Measurements from ENCODE around the gene RBM23.

RBM23 gene

GRCh38 chr14:22935156-22935555 lies 16.2 kb upstream of the RBM23 start:
- Histone ChIP-seq H3K27ac (ENCODE audit: insufficient read depth, low read depth, low read length, poor library complexity, severe bottlenecking) (no peak overlapping the region), H3K36me3 (ENCODE audit: control insufficient read depth, insufficient read depth, low read length) (no peaks in the 10 kb centered on the region), H3K9me3 (ENCODE audit: control insufficient read depth, low read length) (no peaks in the 10 kb centered on the region), H3K27me3 (ENCODE audit: control insufficient read depth, insufficient read depth, low read length, poor library complexity, severe bottlenecking) (no peaks in the 10 kb centered on the region), H3K4me3 (ENCODE audit: insufficient read depth, low read depth, low read length) (no peak overlapping the region), H3K4me1 (ENCODE audit: control insufficient read depth, insufficient read depth, low read length) (peaks cover under 1% of the 10 kb centered on the region)
- no CpG with 5 or more reads among the region's 1 CpG for WGBS, 2 experiments

- no peak overlapping the region for H3K4me3 ChIP-seq (ENCODE audit: insufficient read depth, low read depth, low read length)
Measured at GRCh38 chr14:22932146-22932545, 13.2 kb upstream of the RBM23 start.

DNA sequence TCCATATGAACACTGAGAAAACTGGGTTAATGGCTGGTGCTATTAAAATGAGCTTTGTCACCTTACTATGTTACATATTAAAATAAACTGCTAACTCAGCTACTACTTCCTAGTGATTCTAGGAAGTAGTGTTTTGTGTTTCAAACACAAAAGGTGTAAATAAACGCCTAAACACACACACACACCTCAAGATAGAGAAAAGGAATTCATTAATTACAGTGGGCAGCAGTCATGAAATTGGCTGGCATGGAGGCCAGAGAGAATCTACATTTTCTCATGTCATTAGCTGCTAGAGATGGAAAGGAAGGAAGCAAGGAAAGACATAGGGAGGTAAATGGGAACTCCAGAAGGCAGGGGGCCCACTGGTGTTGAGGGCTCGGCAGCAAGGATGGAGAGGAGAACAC lies 11.0 kb upstream of the RBM23 start:
- H3K36me3 ChIP-seq (ENCODE audit: control insufficient read depth, insufficient read depth, low read length) = peaks cover 12% of the 10 kb centered on the region
- peak overlapping the region; percentile 86 for H3K4me3 ChIP-seq (ENCODE audit: insufficient read depth, low read depth, low read length)
- peaks cover 4% of the 10 kb centered on the region for H3K4me1 ChIP-seq (ENCODE audit: control insufficient read depth, insufficient read depth, low read length)
- H3K27ac ChIP-seq (ENCODE audit: insufficient read depth, low read depth, low read length, poor library complexity, severe bottlenecking) = peak overlapping the region; percentile 75
- 14 to 33% methylated on average over 1 to 2 of the region's 2 CpGs for WGBS, 2 experiments
- no peaks in the 10 kb centered on the region for H3K9me3 ChIP-seq (ENCODE audit: control insufficient read depth, low read length)
- H3K27me3 ChIP-seq (ENCODE audit: control insufficient read depth, insufficient read depth, low read length, poor library complexity, severe bottlenecking) = no peaks in the 10 kb centered on the region

More at GRCh38 chr14:22932146-22932545, 13.2 kb upstream of the RBM23 start:
- WGBS, 2 experiments = 90 to 91% methylated on average over 1 to 3 of the region's 3 CpGs
- H3K27me3 ChIP-seq (ENCODE audit: control insufficient read depth, insufficient read depth, low read length, poor library complexity, severe bottlenecking) = no peaks in the 10 kb centered on the region
- H3K27ac ChIP-seq (ENCODE audit: insufficient read depth, low read depth, low read length, poor library complexity, severe bottlenecking) = no peak overlapping the region
- H3K4me1 ChIP-seq (ENCODE audit: control insufficient read depth, insufficient read depth, low read length) = peaks cover 4% of the 10 kb centered on the region
- H3K9me3 ChIP-seq (ENCODE audit: control insufficient read depth, low read length) = no peaks in the 10 kb centered on the region
- H3K36me3 ChIP-seq (ENCODE audit: control insufficient read depth, insufficient read depth, low read length) = peaks cover 3% of the 10 kb centered on the region

- H3K36me3 ChIP-seq (ENCODE audit: control insufficient read depth, insufficient read depth, low read length) = peaks cover 18% of the 10 kb centered on the region
- peak within 1 kb of the TSS; percentile 86 for H3K4me3 ChIP-seq (ENCODE audit: insufficient read depth, low read depth, low read length)
- peaks cover 4% of the 10 kb centered on the region for H3K4me1 ChIP-seq (ENCODE audit: control insufficient read depth, insufficient read depth, low read length)
- WGBS, 2 experiments = 1 to 2% methylated on average over 50 to 51 of the region's 51 CpGs
- H3K27ac ChIP-seq (ENCODE audit: insufficient read depth, low read depth, low read length, poor library complexity, severe bottlenecking) = peak within 1 kb of the TSS; percentile 75
- no peaks in the 10 kb centered on the region for H3K27me3 ChIP-seq (ENCODE audit: control insufficient read depth, insufficient read depth, low read length, poor library complexity, severe bottlenecking)
- no peaks in the 10 kb centered on the region for H3K9me3 ChIP-seq (ENCODE audit: control insufficient read depth, low read length)
Measured at GRCh38 chr14:22929104-22929960, 10.4 kb upstream of the RBM23 start, which contains the start of gene PRMT5. Gene PRMT5, minus strand, starts transcription at chr14:22929376. Its CDS starts 15 bp downstream, at chr14:22929361.

DNA sequence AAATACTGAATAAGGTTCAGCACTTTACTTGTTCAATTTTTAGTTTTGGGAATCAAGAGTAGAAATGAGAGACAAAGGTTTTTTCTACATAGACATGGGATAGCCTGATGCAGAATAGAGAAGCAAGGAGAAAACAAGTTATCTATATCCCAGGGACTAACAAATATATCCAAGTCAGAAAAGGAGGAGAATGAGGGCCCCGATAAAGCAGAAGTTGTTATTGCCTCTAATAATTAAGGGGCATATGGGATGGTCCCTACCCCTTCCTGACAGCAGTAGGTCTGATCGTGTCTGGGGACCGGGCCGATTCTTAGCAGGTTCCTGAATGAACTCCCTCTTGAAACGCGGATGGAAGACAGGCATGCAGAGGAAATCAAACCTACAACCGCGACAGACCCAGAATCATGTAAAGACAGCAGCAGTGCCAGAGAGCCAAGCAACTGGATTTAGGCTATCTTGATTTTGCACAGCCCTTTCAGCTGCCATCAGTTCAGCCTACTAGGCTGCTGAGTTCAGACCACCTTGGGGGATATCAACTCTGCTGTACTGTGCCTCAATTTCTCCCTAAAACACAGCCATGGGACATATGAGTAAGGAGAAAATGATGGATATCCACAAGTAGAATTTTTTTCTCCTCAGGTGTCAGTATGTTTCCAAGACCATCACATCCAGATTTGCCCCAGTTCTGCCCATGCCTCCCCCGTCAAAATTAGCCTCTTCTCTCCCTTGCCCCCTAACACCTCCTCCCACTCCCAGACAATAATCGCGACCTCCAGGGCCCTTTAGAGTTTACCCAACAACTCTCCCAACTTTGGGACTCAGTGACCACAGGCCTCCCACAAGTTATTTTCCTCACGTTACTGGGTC lies 9.5 kb upstream of the RBM23 start:
- peak overlapping the region; percentile 86 for H3K4me3 ChIP-seq (ENCODE audit: insufficient read depth, low read depth, low read length)
- H3K4me1 ChIP-seq (ENCODE audit: control insufficient read depth, insufficient read depth, low read length) = peaks cover 4% of the 10 kb centered on the region
- WGBS, 2 experiments = 32 to 35% methylated on average over 12 of the region's 12 CpGs
- H3K9me3 ChIP-seq (ENCODE audit: control insufficient read depth, low read length) = no peaks in the 10 kb centered on the region
- H3K36me3 ChIP-seq (ENCODE audit: control insufficient read depth, insufficient read depth, low read length) = peaks cover 26% of the 10 kb centered on the region
- H3K27ac ChIP-seq (ENCODE audit: insufficient read depth, low read depth, low read length, poor library complexity, severe bottlenecking) = peak overlapping the region; percentile 72
- H3K27me3 ChIP-seq (ENCODE audit: control insufficient read depth, insufficient read depth, low read length, poor library complexity, severe bottlenecking) = no peaks in the 10 kb centered on the region

- peaks cover 42% of the 10 kb centered on the region for H3K36me3 ChIP-seq (ENCODE audit: control insufficient read depth, insufficient read depth, low read length)
- no peak overlapping the region for H3K4me3 ChIP-seq (ENCODE audit: insufficient read depth, low read depth, low read length)
- no peak overlapping the region for H3K27ac ChIP-seq (ENCODE audit: insufficient read depth, low read depth, low read length, poor library complexity, severe bottlenecking)
- 90 to 93% methylated on average over 4 of the region's 4 CpGs for WGBS, 2 experiments
- H3K9me3 ChIP-seq (ENCODE audit: control insufficient read depth, low read length) = no peaks in the 10 kb centered on the region
- no peaks in the 10 kb centered on the region for H3K27me3 ChIP-seq (ENCODE audit: control insufficient read depth, insufficient read depth, low read length, poor library complexity, severe bottlenecking)
- H3K4me1 ChIP-seq (ENCODE audit: control insufficient read depth, insufficient read depth, low read length) = peaks cover 4% of the 10 kb centered on the region
Measured at GRCh38 chr14:22926316-22926715, 7.4 kb upstream of the RBM23 start.

- H3K27me3 ChIP-seq (ENCODE audit: control insufficient read depth, insufficient read depth, low read length, poor library complexity, severe bottlenecking) = no peaks in the 10 kb centered on the region
- 95 to 97% methylated on average over 8 of the region's 8 CpGs for WGBS, 2 experiments
- peaks cover 47% of the 10 kb centered on the region for H3K36me3 ChIP-seq (ENCODE audit: control insufficient read depth, insufficient read depth, low read length)
- H3K9me3 ChIP-seq (ENCODE audit: control insufficient read depth, low read length) = no peaks in the 10 kb centered on the region
- peaks cover 4% of the 10 kb centered on the region for H3K4me1 ChIP-seq (ENCODE audit: control insufficient read depth, insufficient read depth, low read length)
- no peak overlapping the region for H3K4me3 ChIP-seq (ENCODE audit: insufficient read depth, low read depth, low read length)
- no peak overlapping the region for H3K27ac ChIP-seq (ENCODE audit: insufficient read depth, low read depth, low read length, poor library complexity, severe bottlenecking)
Measured at GRCh38 chr14:22925513-22925912, 6.6 kb upstream of the RBM23 start.

- 94% methylated on average over 5 of the region's 5 CpGs for WGBS, 2 experiments
Measured at GRCh38 chr14:22923746-22924145, 4.8 kb upstream of the RBM23 start.

DNA sequence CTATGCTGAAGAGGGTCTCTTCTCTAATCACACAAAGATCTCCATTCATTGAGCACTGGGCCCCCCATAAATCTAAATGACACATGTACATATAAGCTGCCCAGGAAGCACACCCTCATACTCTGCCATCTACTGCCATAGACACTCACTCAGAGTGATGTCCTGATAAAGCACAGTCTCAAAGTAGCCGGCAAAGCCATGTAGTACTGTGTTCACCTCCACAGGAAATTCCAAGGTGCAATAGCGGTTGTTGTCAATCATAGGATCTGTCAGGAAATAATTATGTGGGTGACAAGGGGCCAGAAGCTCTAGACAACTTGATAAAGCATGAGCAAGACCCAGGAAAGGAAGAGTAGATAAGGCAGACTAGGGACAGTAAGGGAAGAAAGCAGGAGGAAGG lies 3.3 kb upstream of the RBM23 start:
- Histone ChIP-seq H3K4me3 (ENCODE audit: insufficient read depth, low read depth, low read length) (no peak overlapping the region), H3K4me1 (ENCODE audit: control insufficient read depth, insufficient read depth, low read length) (peaks cover 6% of the 10 kb centered on the region), H3K27me3 (ENCODE audit: control insufficient read depth, insufficient read depth, low read length, poor library complexity, severe bottlenecking) (no peaks in the 10 kb centered on the region), H3K9me3 (ENCODE audit: control insufficient read depth, low read length) (no peaks in the 10 kb centered on the region), H3K36me3 (ENCODE audit: control insufficient read depth, insufficient read depth, low read length) (peaks cover 50% of the 10 kb centered on the region), H3K27ac (ENCODE audit: insufficient read depth, low read depth, low read length, poor library complexity, severe bottlenecking) (no peak overlapping the region)
- WGBS, 2 experiments = 94 to 99% methylated on average over 2 of the region's 2 CpGs

More at GRCh38 chr14:22923746-22924145, 4.8 kb upstream of the RBM23 start:
- no peaks in the 10 kb centered on the region for H3K4me1 ChIP-seq (ENCODE audit: control insufficient read depth, insufficient read depth, low read length)
- peaks cover 52% of the 10 kb centered on the region for H3K36me3 ChIP-seq (ENCODE audit: control insufficient read depth, insufficient read depth, low read length)
- H3K27ac ChIP-seq (ENCODE audit: insufficient read depth, low read depth, low read length, poor library complexity, severe bottlenecking) = no peak overlapping the region
- H3K27me3 ChIP-seq (ENCODE audit: control insufficient read depth, insufficient read depth, low read length, poor library complexity, severe bottlenecking) = no peaks in the 10 kb centered on the region
- no peak overlapping the region for H3K4me3 ChIP-seq (ENCODE audit: insufficient read depth, low read depth, low read length)
- H3K9me3 ChIP-seq (ENCODE audit: control insufficient read depth, low read length) = no peaks in the 10 kb centered on the region

DNA sequence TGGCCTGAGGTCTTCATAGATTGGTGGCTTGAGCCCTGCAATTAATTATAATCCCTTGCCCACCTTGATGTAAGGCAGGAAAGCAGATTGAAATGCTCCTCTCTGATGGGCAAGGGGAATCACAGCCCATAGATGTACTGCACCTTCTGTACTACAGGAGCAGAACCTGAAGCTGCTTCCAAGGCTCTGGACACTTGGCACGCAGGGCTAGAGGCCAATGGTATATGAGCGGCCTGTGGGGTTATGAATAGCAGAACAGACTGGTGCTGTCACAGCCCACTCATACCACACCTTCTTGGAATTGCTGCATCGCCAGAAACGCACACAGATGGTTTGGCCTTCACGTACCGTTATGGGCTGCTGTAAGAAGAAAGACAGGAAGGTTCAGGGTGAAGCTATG lies 1.7 kb upstream of the RBM23 start:
- Histone ChIP-seq H3K36me3 (ENCODE audit: control insufficient read depth, insufficient read depth, low read length) (peaks cover 46% of the 10 kb centered on the region), H3K4me3 (ENCODE audit: insufficient read depth, low read depth, low read length) (no peak overlapping the region)

More for the DNA sequence above, 1.7 kb upstream of the RBM23 start:
- 94 to 100% methylated on average over 6 of the region's 6 CpGs for WGBS, 2 experiments
- no peak overlapping the region for H3K27ac ChIP-seq (ENCODE audit: insufficient read depth, low read depth, low read length, poor library complexity, severe bottlenecking)
- H3K4me1 ChIP-seq (ENCODE audit: control insufficient read depth, insufficient read depth, low read length) = peaks cover 8% of the 10 kb centered on the region
- H3K9me3 ChIP-seq (ENCODE audit: control insufficient read depth, low read length) = no peaks in the 10 kb centered on the region
- no peaks in the 10 kb centered on the region for H3K27me3 ChIP-seq (ENCODE audit: control insufficient read depth, insufficient read depth, low read length, poor library complexity, severe bottlenecking)

Data from ectodermal cell (in vitro differentiated cells).